Lower leg skin (tissue), 4 donors: ENCODE data around the gene NDUFAF2. TPM values are rescaled to one million over a fixed set of nuclear protein-coding genes. Genes with fewer than 3 reads are reported as not detected.

Source experiments
- DNase-seq, 2 donors: peaks; one replicate each; pipeline ENCODE4 v3.0.0-alpha.2; 2019; ENCODE audit warnings: low spot score in 2 of 2
- H3K4me3 ChIP-seq: fragments of 200-600 bp; sonication (generic); 2 replicates; pipeline ENCODE4 v1.5.1; 2017; ENCODE audit warnings: mild to moderate bottlenecking, low read depth; ENCODE audit not compliant: poor library complexity, severe bottlenecking
- CTCF ChIP-seq, 3 donors: fragments of 450-650 bp; IDR thresholded peaks; one replicate each; pipeline ENCODE4 v1.5.1; 2016; ENCODE audit warnings: antibody characterized with exemption in 3 of 3, mild to moderate bottlenecking in 3 of 3, moderate library complexity in 2 of 3
- POLR2A ChIP-seq, 2 donors: fragments of 450-650 bp; IDR thresholded peaks; one replicate each; pipeline ENCODE4 v1.6.1; 2016 to 2017; ENCODE audit warnings: antibody characterized with exemption in 2 of 2, mild to moderate bottlenecking in 1 of 2, moderate library complexity in 1 of 2
- WGBS, 2 donors: methylation state at CpG; one replicate each; pipeline ENCODE4 v1.1.5; 2018; 5-methylcytosine and 5-hydroxymethylcytosine counted together
- intact Hi-C: fragments of 100-400 bp; cut with DNase I; formaldehyde crosslinking; loops from one replicate; pipeline ENCODE4 v1.15.0; 2023; ENCODE audit warnings: low total_unique reads
- total RNA-seq, 4 donors: library from RNA; depleted of rRNA; stranded (reverse); fragments of >200 nt; gene quantifications; one replicate each; pipeline ENCODE4 v1.1.0, GENCODE V29; 2016

NDUFAF2 gene
- total RNA-seq, 4 donors from 2014 or later, result 13.3 to 22.7 (median 16.0) TPM

GRCh38 chr5:61200582-61201155 is 255.7 kb downstream of the NDUFAF2 start:
- WGBS, 2 donors, result 83 to 93% methylated on average over 7 to 8 of the region's 8 CpGs
- DNase-seq, result no peak
- H3K4me3 ChIP-seq, result no peak overlapping the region
- TF ChIP-seq POLR2A (IDR thresholded peaks at IDR 0.05) (no peak), CTCF (IDR thresholded peaks at IDR 0.05) (no peak)
- intact Hi-C loops, result no loop called here

- DNase-seq, result no peak
- no peak overlapping the region for H3K4me3 ChIP-seq
- TF ChIP-seq POLR2A (IDR thresholded peaks at IDR 0.05) (no peak), CTCF (IDR thresholded peaks at IDR 0.05) (no peak)
- intact Hi-C loops, result no loop called here
- 82 to 87% methylated on average over 2 of the region's 2 CpGs for WGBS, 2 donors
Measured at GRCh38 chr5:61202213-61202612, 257.2 kb downstream of the NDUFAF2 start.

Other genes starting within 250 kb of the NDUFAF2 start
- gene DEPDC1B, start 245.0 kb upstream of the NDUFAF2 start, total RNA-seq, result 1 to 10 TPM in 2 of 4 donors, under 1 TPM in 2; 0.13 to 2.9 (median 1.3) TPM
- 10 to 100 TPM; 41.5 to 96.9 (median 69.8) TPM for gene ELOVL7, start 100.9 kb upstream of the NDUFAF2 start, total RNA-seq
- 10 to 100 TPM in 2 of 4 donors, 1 to 10 TPM in 2; 5.0 to 29.1 (median 11.9) TPM for gene ERCC8, start 135 bp upstream of the NDUFAF2 start, total RNA-seq
- 10 to 100 TPM; 29.2 to 33.8 (median 30.3) TPM for gene SMIM15, start 217.3 kb downstream of the NDUFAF2 start, total RNA-seq